HUES64 (cell line): ENCODE data around the gene CCDC60.

ENCODE experiments used
- H3K27ac ChIP-seq: 2 replicates; pipeline ENCODE4 v1.7.0; 2013; ENCODE audit warnings: low read depth, low read length, inconsistent platforms
- H3K27me3 ChIP-seq: 2 replicates; pipeline ENCODE4 v1.6.1; 2013; ENCODE audit warnings: mild to moderate bottlenecking, low read length; ENCODE audit not compliant: insufficient read depth
- H3K36me3 ChIP-seq: 2 replicates; pipeline ENCODE4 v1.6.1; 2013; ENCODE audit warnings: mild to moderate bottlenecking, low read length; ENCODE audit not compliant: insufficient read depth
- H3K4me1 ChIP-seq: 2 replicates; pipeline ENCODE4 v1.6.1; 2013; ENCODE audit warnings: mild to moderate bottlenecking, low read length, moderate library complexity; ENCODE audit not compliant: insufficient read depth
- H3K4me3 ChIP-seq: 2 replicates; pipeline ENCODE4 v1.5.1; 2013; ENCODE audit warnings: mild to moderate bottlenecking, low read length, moderate library complexity
- H3K9ac ChIP-seq: 2 replicates; pipeline ENCODE4 v1.6.1; 2013; ENCODE audit warnings: mild to moderate bottlenecking, low read depth, low read length
- H3K9me3 ChIP-seq: 2 replicates; pipeline ENCODE4 v1.6.1; 2013; ENCODE audit warnings: low read depth, low read length; ENCODE audit not compliant: insufficient read depth
- WGBS: fragments of 150-250, 120-280 bp; methylation state at CpG from one replicate; pipeline ENCODE4 v1.1.7; 2013; ENCODE audit warnings: missing lambda C conversion rate; 5-methylcytosine and 5-hydroxymethylcytosine counted together

CCDC60 gene

DNA sequence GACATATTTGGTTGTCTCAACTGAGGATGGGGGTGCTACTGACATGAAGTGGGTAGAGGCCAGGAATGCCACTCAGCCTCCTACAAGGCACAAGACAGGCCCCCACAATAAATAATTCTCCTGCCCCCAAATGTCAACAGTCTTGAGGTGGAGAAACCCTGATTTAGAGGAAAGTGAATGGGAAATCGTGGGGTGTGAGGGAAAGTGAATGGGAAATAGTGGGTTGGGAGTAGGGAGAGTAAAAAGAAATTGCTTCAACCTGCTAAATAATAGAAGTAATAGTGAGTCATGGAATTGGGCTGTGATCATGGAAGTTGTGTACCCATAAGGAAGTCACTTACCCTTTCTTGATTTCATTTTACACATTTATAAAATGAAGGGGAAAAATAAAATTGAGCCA is 242.4 kb downstream of the CCDC60 start:
- Histone ChIP-seq H3K27ac (no peak overlapping the region), H3K4me1 (no peaks in the 10 kb centered on the region), H3K9me3 (no peaks in the 10 kb centered on the region), H3K4me3 (no peak overlapping the region), H3K9ac (no peak overlapping the region), H3K27me3 (no peaks in the 10 kb centered on the region), H3K36me3 (no peaks in the 10 kb centered on the region)
- 72% methylated on average over 1 of the region's 1 CpG for WGBS

- Histone ChIP-seq H3K9me3 (no peaks in the 10 kb centered on the region), H3K4me3 (no peak overlapping the region), H3K27ac (no peak overlapping the region), H3K27me3 (0 out of 2 replicates have a peak, but pooled peaks cover 3% of the 10 kb centered on the region), H3K4me1 (no peaks in the 10 kb centered on the region), H3K9ac (no peak overlapping the region), H3K36me3 (no peaks in the 10 kb centered on the region)
- WGBS = 96% methylated on average over 2 of the region's 2 CpGs
These were observed 243.6 kb downstream of the CCDC60 start for GRCh38 chr12:119578112-119578511.

GRCh38 chr12:119589097-119589496 is 254.6 kb downstream of the CCDC60 start:
- whole genome bisulfite sequencing = no CpG with 5 or more reads among the region's 1 CpG
- Histone ChIP-seq H3K4me1 (0 out of 2 replicates have a peak, but pooled peaks cover 3% of the 10 kb centered on the region), H3K9ac (no peak overlapping the region), H3K27me3 (peaks cover 43% of the 10 kb centered on the region), H3K36me3 (no peaks in the 10 kb centered on the region), H3K4me3 (no peak overlapping the region), H3K9me3 (no peaks in the 10 kb centered on the region), H3K27ac (no peak overlapping the region)

DNA sequence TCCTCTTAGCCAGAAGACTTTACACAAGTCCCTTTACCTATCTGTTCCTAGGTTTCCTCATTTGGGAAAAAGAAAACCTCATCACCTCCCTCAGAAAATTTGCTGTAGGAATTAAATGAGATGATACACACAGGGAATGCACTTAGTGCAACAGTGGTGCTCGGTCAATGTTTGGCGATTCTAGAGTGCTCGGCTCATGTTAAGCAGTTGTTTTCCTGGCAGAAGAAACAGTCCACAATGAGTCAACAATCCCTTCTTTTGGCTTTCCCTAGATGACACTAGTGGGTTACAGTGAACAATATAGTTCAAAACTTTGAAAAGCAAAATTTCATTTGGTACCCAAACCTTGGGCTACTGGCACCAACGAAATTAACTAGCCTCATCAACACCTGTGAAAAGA is 255.1 kb downstream of the CCDC60 start:
- no peaks in the 10 kb centered on the region for H3K9me3 ChIP-seq
- no peak overlapping the region for H3K4me3 ChIP-seq
- no peak overlapping the region for H3K9ac ChIP-seq

More for the DNA sequence above, 255.1 kb downstream of the CCDC60 start:
- 99% methylated on average over 3 of the region's 4 CpGs for WGBS
- H3K27me3 ChIP-seq = peaks cover 49% of the 10 kb centered on the region
- H3K36me3 ChIP-seq = no peaks in the 10 kb centered on the region
- H3K4me1 ChIP-seq = 0 out of 2 replicates have a peak, but pooled peaks cover 3% of the 10 kb centered on the region
- no peak overlapping the region for H3K27ac ChIP-seq
